Liver (tissue), 9 donors: Measurements from ENCODE around the gene SCARB1. TPM values are rescaled to one million over a fixed set of nuclear protein-coding genes. Genes with fewer than 3 reads are reported as not detected.

Experiments
- DNase-seq: peaks from one replicate; pipeline ENCODE4 v3.0.0-alpha.2; 2017; ENCODE audit warnings: low spot score
- H3K27ac ChIP-seq, 2 donors: one replicate each; pipeline ENCODE4 v1.7.0; 2013; ENCODE audit warnings: inconsistent platforms in 2 of 2, low read length in 2 of 2, control low read depth in 1 of 2, low read depth in 1 of 2, mild to moderate bottlenecking in 1 of 2
- H3K27me3 ChIP-seq, 4 donors: one replicate each; pipeline versions ENCODE4 v1.6.1 to v1.7.0; 2013; ENCODE audit warnings: low read length in 3 of 4, inconsistent platforms in 1 of 4, mild to moderate bottlenecking in 1 of 4, moderate library complexity in 1 of 4; ENCODE audit not compliant: control insufficient read depth in 4 of 4, insufficient read depth in 4 of 4
- H3K36me3 ChIP-seq, 4 donors: one replicate each; pipeline versions ENCODE4 v1.6.1 to v1.7.0; 2013; ENCODE audit warnings: low read length in 3 of 4, mild to moderate bottlenecking in 3 of 4, low read depth in 1 of 4, moderate library complexity in 1 of 4; ENCODE audit not compliant: control insufficient read depth in 4 of 4, insufficient read depth in 3 of 4
- H3K4me1 ChIP-seq, 4 donors: one replicate each; pipeline versions ENCODE4 v1.6.1 to v1.7.0; 2013; ENCODE audit warnings: low read length in 3 of 4, mild to moderate bottlenecking in 3 of 4, moderate library complexity in 1 of 4; ENCODE audit not compliant: control insufficient read depth in 4 of 4, insufficient read depth in 4 of 4
- H3K4me3 ChIP-seq, 3 donors: one replicate each; pipeline versions ENCODE4 v1.6.1 to v1.7.0; 2013; ENCODE audit warnings: low read length in 3 of 3, control low read depth in 1 of 3, low read depth in 1 of 3, mild to moderate bottlenecking in 1 of 3
- H3K9ac ChIP-seq, 2 donors: one replicate each; pipeline ENCODE4 v1.7.0; 2013; ENCODE audit warnings: low read length in 2 of 2, mild to moderate bottlenecking in 2 of 2, moderate library complexity in 2 of 2, control low read depth in 1 of 2, low read depth in 1 of 2
- H3K9me3 ChIP-seq, 4 donors: one replicate each; pipeline versions ENCODE4 v1.6.1 to v1.7.0; 2013; ENCODE audit warnings: low read length in 3 of 4; ENCODE audit not compliant: control insufficient read depth in 4 of 4
- EGR1 ChIP-seq, 2 donors: IDR thresholded peaks; 2 replicates each; pipeline ENCODE4 v1.6.1; 2016 to 2018; ENCODE audit warnings: antibody characterized with exemption in 2 of 2, low read depth in 2 of 2
- FOXA1 ChIP-seq: IDR thresholded peaks from 2 replicates; pipeline ENCODE4 v1.6.1; 2016; ENCODE audit warnings: antibody characterized with exemption
- FOXA2 ChIP-seq: IDR thresholded peaks from 2 replicates; pipeline ENCODE4 v1.6.1; 2016; ENCODE audit warnings: antibody characterized with exemption
- GABPA ChIP-seq, 2 donors: IDR thresholded peaks in 1 of 2; conservative IDR thresholded peaks in 1 of 2; 2 replicates each; pipeline ENCODE4 v1.6.1; 2016; ENCODE audit warnings: antibody characterized with exemption in 2 of 2, mild to moderate bottlenecking in 1 of 2, moderate library complexity in 1 of 2
- HNF4A ChIP-seq, 2 donors: conservative IDR thresholded peaks; 2 replicates each; pipeline ENCODE4 v1.6.1; 2016; ENCODE audit warnings: antibody characterized with exemption in 2 of 2, mild to moderate bottlenecking in 2 of 2
- HNF4G ChIP-seq: IDR thresholded peaks from 2 replicates; pipeline ENCODE4 v1.6.1; 2016; ENCODE audit warnings: antibody characterized with exemption
- JUND ChIP-seq, 2 donors: IDR thresholded peaks; 2 replicates each; pipeline ENCODE4 v1.6.1; 2016; ENCODE audit warnings: antibody characterized with exemption in 2 of 2
- MAX ChIP-seq: IDR thresholded peaks from 2 replicates; pipeline ENCODE4 v1.6.1; 2016; ENCODE audit warnings: antibody characterized with exemption
- NR2F2 ChIP-seq: IDR thresholded peaks from 2 replicates; pipeline ENCODE4 v1.6.1; 2016; ENCODE audit warnings: antibody characterized with exemption
- RAD21 ChIP-seq, 2 donors: IDR thresholded peaks; 2 replicates each; pipeline ENCODE4 v1.6.1; 2016; ENCODE audit warnings: antibody characterized with exemption in 2 of 2, mild to moderate bottlenecking in 2 of 2
- REST ChIP-seq: IDR thresholded peaks from 2 replicates; pipeline ENCODE4 v1.6.1; 2016; ENCODE audit warnings: antibody characterized with exemption, mild to moderate bottlenecking
- RXRA ChIP-seq, 2 donors: IDR thresholded peaks; 2 replicates each; pipeline ENCODE4 v1.6.1; 2017 to 2018; ENCODE audit warnings: antibody characterized with exemption in 2 of 2, mild to moderate bottlenecking in 1 of 2
- SP1 ChIP-seq: IDR thresholded peaks from 2 replicates; pipeline ENCODE4 v1.6.1; 2018; ENCODE audit warnings: antibody characterized with exemption, mild to moderate bottlenecking
- TAF1 ChIP-seq: conservative IDR thresholded peaks from 2 replicates; pipeline ENCODE4 v1.6.1; 2016; ENCODE audit warnings: antibody characterized with exemption, mild to moderate bottlenecking
- YY1 ChIP-seq: IDR thresholded peaks from 2 replicates; pipeline ENCODE4 v1.6.1; 2016; ENCODE audit warnings: antibody characterized with exemption, mild to moderate bottlenecking
- WGBS: extraction: QIAGEN DNeasy Blood & Tissue Kit; methylation state at CpG from one replicate; pipeline ENCODE4 v1.1.7; 2013; 5-methylcytosine and 5-hydroxymethylcytosine counted together
- polyA plus RNA-seq, 2 donors: library from polyadenylated mRNA; stranded (reverse) in 1 of 2; unstranded in 1 of 2; fragments of 200-250 nt in 1 of 2; fragments of >200 nt in 1 of 2; fragmentation: Nextera tagmentation in 1 of 2; extraction: Ambion mirVana in 1 of 2; gene quantifications; one replicate each; pipeline versions ENCODE4 v1.2.1 to v1.2.3, GENCODE V29; 2013 to 2015
- total RNA-seq, 2 donors: library from RNA; depleted of rRNA; stranded (reverse); fragments of >200 nt; gene quantifications; one replicate each; pipeline ENCODE4 v1.2.3, GENCODE V29; 2014
- TF ChIP-seq, protein P1 (sequence below): IDR thresholded peaks from 2 replicates; pipeline ENCODE4 v1.6.1; 2016; ENCODE audit warnings: antibody characterized with exemption
- TF ChIP-seq, protein P2 (sequence below): fragments of 150-350 bp; IDR thresholded peaks from 2 replicates; pipeline ENCODE4 v1.5.1; 2017; ENCODE audit warnings: improper control_type of control experiment, low read depth, low read length; ENCODE audit not compliant: missing input control
- donor health status: healthy.
- donor health status: healthy.
- donor health status: healthy.
- donor health status: healthy.
- donor health status: healthy.

SCARB1 gene
- total and polyA plus RNA-seq, 4 donors = 85.3 to 289 (median 141) TPM

DNA sequence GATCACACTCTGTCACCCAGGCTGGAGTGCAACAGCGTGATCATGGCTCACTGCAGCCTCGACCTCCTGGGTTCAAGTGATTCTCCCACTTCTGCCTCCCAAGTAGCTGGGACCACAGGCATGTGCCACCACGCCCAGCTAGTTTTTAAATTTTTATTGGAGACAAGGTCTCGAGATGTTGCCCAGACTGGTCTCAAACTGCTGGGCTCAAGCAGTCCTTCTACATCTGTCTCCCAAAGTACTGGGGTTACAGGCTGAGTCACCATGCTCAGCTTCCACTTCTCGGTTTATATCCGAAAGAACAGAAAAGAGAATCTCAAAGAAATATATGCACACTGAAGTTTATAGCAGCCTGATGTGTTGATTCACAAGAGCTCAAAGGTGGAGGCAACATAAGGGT lies 107.5 kb downstream of the SCARB1 start:
- H3K4me3 ChIP-seq = no peak overlapping the region
- H3K9me3 ChIP-seq = no peaks in the 10 kb centered on the region
- no peak overlapping the region for H3K9ac ChIP-seq
- H3K27ac ChIP-seq = no peak overlapping the region
- H3K36me3 ChIP-seq = no peaks in the 10 kb centered on the region
- no peak for DNase-seq
- peaks cover 17 to 34% (median 20%) of the 10 kb centered on the region in 4 donors for H3K4me1 ChIP-seq
- WGBS = 74% methylated on average over 6 of the region's 6 CpGs
- TF ChIP-seq RXRA (IDR thresholded peaks at IDR 0.05) (no peak), RAD21 (IDR thresholded peaks at IDR 0.05) (no peak), FOXA2 (no peak)
- no peaks in the 10 kb centered on the region for H3K27me3 ChIP-seq

- H3K4me3 ChIP-seq = no peak overlapping the region
- H3K9me3 ChIP-seq = no peaks in the 10 kb centered on the region
- no peak for TF ChIP-seq HNF4G
- TF ChIP-seq SP1 = no peak
- TF ChIP-seq RAD21 (IDR thresholded peaks at IDR 0.05) = no peak
- TF ChIP-seq, protein P1, sequence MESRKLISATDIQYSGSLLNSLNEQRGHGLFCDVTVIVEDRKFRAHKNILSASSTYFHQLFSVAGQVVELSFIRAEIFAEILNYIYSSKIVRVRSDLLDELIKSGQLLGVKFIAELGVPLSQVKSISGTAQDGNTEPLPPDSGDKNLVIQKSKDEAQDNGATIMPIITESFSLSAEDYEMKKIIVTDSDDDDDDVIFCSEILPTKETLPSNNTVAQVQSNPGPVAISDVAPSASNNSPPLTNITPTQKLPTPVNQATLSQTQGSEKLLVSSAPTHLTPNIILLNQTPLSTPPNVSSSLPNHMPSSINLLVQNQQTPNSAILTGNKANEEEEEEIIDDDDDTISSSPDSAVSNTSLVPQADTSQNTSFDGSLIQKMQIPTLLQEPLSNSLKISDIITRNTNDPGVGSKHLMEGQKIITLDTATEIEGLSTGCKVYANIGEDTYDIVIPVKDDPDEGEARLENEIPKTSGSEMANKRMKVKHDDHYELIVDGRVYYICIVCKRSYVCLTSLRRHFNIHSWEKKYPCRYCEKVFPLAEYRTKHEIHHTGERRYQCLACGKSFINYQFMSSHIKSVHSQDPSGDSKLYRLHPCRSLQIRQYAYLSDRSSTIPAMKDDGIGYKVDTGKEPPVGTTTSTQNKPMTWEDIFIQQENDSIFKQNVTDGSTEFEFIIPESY = no peak
- TF ChIP-seq NR2F2 = no peak
- no peak for TF ChIP-seq HNF4A (conservative IDR thresholded peaks at IDR 0.05)
- TF ChIP-seq FOXA1 = no peak
- TF ChIP-seq GABPA (IDR thresholded peaks at IDR 0.05 in 1 of 2, conservative IDR thresholded peaks at IDR 0.05 in 1 of 2) = no peak
- TF ChIP-seq, protein P2, sequence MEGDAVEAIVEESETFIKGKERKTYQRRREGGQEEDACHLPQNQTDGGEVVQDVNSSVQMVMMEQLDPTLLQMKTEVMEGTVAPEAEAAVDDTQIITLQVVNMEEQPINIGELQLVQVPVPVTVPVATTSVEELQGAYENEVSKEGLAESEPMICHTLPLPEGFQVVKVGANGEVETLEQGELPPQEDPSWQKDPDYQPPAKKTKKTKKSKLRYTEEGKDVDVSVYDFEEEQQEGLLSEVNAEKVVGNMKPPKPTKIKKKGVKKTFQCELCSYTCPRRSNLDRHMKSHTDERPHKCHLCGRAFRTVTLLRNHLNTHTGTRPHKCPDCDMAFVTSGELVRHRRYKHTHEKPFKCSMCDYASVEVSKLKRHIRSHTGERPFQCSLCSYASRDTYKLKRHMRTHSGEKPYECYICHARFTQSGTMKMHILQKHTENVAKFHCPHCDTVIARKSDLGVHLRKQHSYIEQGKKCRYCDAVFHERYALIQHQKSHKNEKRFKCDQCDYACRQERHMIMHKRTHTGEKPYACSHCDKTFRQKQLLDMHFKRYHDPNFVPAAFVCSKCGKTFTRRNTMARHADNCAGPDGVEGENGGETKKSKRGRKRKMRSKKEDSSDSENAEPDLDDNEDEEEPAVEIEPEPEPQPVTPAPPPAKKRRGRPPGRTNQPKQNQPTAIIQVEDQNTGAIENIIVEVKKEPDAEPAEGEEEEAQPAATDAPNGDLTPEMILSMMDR = no peak
- TF ChIP-seq REST = no peak
- no peak for TF ChIP-seq RXRA (IDR thresholded peaks at IDR 0.05)
- TF ChIP-seq FOXA2 = no peak
- no peak for TF ChIP-seq JUND (IDR thresholded peaks at IDR 0.05)
- TF ChIP-seq EGR1 (IDR thresholded peaks at IDR 0.05; ENCODE audit: low read depth in 2 of 2) = no peak
- TF ChIP-seq MAX = no peak
- no peak for TF ChIP-seq TAF1
- no peak for TF ChIP-seq YY1
- no peaks in the 10 kb centered on the region for H3K36me3 ChIP-seq
- peak overlapping the region; percentile 70 to 76 for H3K27ac ChIP-seq
- DNase-seq = no peak
- no peaks in the 10 kb centered on the region for H3K27me3 ChIP-seq
- peak overlapping the region in 1 of 2 donors; percentile 16 for H3K9ac ChIP-seq
- peaks cover 18 to 38% (median 23%) of the 10 kb centered on the region in 4 donors for H3K4me1 ChIP-seq
- WGBS = 84% methylated on average over 8 of the region's 8 CpGs
Observed at GRCh38 chr12:124755801-124756148, 107.9 kb downstream of the SCARB1 start.
